SH-SY5Y (cell line): Measurements from ENCODE around the gene SLC36A4.

Source experiments
- GATA2 ChIP-seq: IDR thresholded peaks from 2 replicates; pipeline ENCODE4 v1.6.1; 2011; ENCODE audit warnings: mild to moderate bottlenecking, low read depth, low read length
- GATA3 ChIP-seq: IDR thresholded peaks from 2 replicates; pipeline ENCODE4 v1.6.1; 2011; ENCODE audit warnings: low read depth, mild to moderate bottlenecking, low read length, moderate library complexity

GRCh38 chr11:93166194-93166593 lies 31.6 kb downstream of the SLC36A4 start:
- TF ChIP-seq GATA2 (no peak), GATA3 (no peak)
